PFSK-1 (cell line): ENCODE measurements around the gene EEFSEC.

Source experiments
- POLR2AphosphoS5 ChIP-seq: IDR thresholded peaks from 2 replicates; pipeline ENCODE4 v1.6.1; 2012; ENCODE audit warnings: low read depth, mild to moderate bottlenecking, control low read depth, low read length, moderate library complexity
- REST ChIP-seq, 2 experiments: IDR thresholded peaks; 2 replicates each; pipeline versions ENCODE4 v1.6.1 to v1.8.0; 2011 to 2012; ENCODE audit warnings: low read depth in 2 of 2, low read length in 2 of 2, control low read depth in 1 of 2, inconsistent platforms in 1 of 2, mild to moderate bottlenecking in 1 of 2, moderate library complexity in 1 of 2; ENCODE audit not compliant: insufficient read depth in 1 of 2

- TF ChIP-seq POLR2AphosphoS5: no peak
- TF ChIP-seq REST (IDR thresholded peaks at IDR 0.05; ENCODE audit: insufficient read depth in 1 of 2, low read depth in 2 of 2, low read length in 2 of 2): no peak
Measured at GRCh38 chr3:128442070-128442469, 288.8 kb downstream of the EEFSEC start.
